Measurements from ENCODE around the gene CEBPE. TPM values are rescaled to one million over a fixed set of nuclear protein-coding genes. Genes with fewer than 3 reads are reported as not detected.

Gene CEBPE
- total RNA-seq, 1 donor from 2014 or later, result not detected

DNA sequence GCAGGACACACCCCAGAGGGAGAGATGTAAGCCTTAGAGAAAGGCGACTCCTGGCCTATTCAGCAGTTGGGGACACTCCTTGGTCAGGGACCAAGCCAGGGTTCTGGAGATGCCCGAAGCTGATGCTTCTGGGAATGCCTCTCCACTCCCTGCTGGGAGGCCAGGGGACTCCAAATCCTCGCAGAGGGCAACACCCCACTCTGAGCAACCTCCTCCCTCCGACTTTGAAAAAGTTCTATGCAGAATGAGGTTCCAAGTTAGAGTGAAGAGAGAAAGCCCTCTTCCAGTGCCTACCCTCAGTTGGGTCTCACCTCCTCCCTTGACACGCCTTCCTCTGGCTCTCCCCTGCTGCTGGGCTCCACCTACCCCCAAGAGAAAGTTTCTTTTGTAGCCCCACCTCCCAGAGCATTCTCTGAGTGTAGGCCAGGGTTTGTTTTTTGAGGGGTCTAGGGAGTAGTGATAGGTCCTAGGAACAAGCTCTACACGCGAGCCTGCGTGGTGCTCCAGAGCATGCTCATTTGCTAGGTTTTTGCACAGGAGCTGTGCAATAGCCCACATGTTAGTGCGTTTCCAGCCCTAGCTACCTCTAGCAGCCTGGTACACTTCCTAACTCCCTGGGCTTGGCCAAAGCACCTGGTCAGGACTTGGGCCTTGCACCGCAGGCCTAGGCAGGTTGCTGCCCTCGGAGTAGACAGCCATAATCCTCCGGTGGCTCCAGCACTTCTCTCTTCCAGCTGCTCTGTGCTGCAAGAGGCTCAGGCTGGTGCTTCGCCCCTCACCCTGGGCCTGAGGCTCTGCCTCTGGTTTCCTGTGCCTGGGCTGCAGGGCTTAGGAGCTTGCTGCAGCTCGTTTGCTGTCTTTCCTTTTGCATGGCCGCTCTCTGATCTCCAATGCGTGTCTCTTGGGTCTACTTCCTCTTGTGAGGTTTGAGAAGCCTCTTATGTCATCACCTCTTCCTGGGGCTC, 590 bp upstream of the CEBPE start:
- TF ChIP-seq, protein P1, sequence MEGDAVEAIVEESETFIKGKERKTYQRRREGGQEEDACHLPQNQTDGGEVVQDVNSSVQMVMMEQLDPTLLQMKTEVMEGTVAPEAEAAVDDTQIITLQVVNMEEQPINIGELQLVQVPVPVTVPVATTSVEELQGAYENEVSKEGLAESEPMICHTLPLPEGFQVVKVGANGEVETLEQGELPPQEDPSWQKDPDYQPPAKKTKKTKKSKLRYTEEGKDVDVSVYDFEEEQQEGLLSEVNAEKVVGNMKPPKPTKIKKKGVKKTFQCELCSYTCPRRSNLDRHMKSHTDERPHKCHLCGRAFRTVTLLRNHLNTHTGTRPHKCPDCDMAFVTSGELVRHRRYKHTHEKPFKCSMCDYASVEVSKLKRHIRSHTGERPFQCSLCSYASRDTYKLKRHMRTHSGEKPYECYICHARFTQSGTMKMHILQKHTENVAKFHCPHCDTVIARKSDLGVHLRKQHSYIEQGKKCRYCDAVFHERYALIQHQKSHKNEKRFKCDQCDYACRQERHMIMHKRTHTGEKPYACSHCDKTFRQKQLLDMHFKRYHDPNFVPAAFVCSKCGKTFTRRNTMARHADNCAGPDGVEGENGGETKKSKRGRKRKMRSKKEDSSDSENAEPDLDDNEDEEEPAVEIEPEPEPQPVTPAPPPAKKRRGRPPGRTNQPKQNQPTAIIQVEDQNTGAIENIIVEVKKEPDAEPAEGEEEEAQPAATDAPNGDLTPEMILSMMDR (conservative IDR thresholded peaks at IDR 0.05; ENCODE audit: low read depth, low read length), result no peak
- DNase-seq (ENCODE audit: low read depth), result no peak
- no peak overlapping the region for H3K4me3 ChIP-seq (ENCODE audit: low read depth, low read length)

- H3K4me3 ChIP-seq (ENCODE audit: low read depth, low read length), result no peak overlapping the region
- TF ChIP-seq, protein P1 (conservative IDR thresholded peaks at IDR 0.05; ENCODE audit: low read depth, low read length), result no peak
- no peak for DNase-seq (ENCODE audit: low read depth)
Measured at GRCh38 chr14:23117371-23118020, 1.6 kb downstream of the CEBPE start.

DNA sequence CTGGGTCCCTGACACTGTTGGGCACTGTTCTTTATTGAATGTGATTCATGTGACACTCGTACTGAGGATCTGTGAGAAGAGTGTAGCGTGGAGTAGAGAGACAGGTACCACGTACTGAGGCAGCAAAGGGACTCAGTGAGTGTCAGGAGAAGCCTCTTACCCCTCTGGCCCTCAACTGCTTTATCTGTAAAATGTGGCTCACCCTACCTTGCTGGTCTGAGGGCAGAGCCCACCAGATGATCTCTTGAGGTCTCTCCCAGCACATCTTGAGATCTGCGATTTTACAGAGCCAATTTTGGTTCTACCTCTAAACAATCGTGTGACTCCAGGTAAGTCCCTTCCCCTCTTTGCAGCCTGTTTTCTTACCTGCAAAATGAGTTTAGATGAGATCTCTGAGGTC, 3.1 kb downstream of the CEBPE start:
- DNase-seq (ENCODE audit: low read depth), result no peak
- no peak overlapping the region for H3K4me3 ChIP-seq (ENCODE audit: low read depth, low read length)
- TF ChIP-seq, protein P1 (conservative IDR thresholded peaks at IDR 0.05; ENCODE audit: low read depth, low read length), result no peak

DNA sequence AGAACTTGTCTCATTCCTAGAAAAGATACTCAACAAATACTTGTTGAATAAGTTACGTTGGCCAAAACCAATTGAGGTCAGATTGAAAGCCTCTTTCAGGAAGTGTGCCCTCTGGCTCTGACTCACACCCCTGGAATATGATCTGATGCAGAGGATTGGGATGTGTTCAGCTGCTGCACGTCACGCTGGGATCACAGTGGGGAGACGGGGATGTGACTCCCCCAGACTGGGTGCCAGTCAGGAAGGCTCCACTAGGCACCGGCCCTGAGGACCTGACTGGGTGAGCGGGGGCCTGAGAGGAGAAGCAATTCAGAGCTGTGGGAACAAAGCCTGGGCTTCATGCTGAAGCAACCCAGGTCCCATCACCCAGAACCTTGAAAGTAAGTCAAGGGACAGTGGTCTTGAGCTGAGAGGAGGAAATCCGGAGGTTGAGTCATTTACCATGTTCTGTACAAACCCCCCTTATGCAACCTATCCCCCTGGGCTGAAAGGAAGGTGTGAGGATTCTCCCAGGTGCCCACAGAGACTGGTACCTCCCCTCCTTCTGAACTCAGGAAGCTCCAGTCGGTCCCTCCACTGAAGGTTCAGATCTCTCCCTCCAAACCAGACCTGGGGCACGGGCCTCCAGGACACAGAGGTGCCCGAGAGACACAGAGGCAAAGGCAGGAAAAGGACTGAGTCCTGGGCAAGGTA, 3.9 kb downstream of the CEBPE start:
- H3K4me3 ChIP-seq (ENCODE audit: low read depth, low read length), result no peak overlapping the region
- peak; percentile 74 for DNase-seq (ENCODE audit: low read depth)
- TF ChIP-seq, protein P1 (conservative IDR thresholded peaks at IDR 0.05; ENCODE audit: low read depth, low read length), result no peak

DNA sequence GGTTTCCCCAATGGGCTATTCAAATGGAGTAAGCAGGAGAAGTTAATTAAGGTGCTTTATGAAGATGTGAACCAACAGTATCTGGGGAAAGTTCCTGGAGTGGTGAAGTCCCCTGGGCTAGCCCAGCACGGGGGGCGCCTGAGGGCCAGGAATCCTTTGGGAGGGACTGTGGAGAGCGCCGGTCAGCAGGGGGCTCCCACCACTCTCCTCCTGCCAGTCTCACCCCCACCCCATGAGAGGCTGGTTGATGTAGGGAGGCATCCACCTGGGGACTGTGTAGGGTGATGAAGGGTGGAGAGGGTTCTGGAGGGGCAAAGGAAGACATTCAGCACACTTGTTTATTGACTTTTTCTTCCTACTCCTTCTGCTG, 4.4 kb downstream of the CEBPE start:
- TF ChIP-seq, protein P1 (conservative IDR thresholded peaks at IDR 0.05; ENCODE audit: low read depth, low read length), result peak; percentile 5
- H3K4me3 ChIP-seq (ENCODE audit: low read depth, low read length), result no peak overlapping the region
- DNase-seq (ENCODE audit: low read depth), result no peak

DNA sequence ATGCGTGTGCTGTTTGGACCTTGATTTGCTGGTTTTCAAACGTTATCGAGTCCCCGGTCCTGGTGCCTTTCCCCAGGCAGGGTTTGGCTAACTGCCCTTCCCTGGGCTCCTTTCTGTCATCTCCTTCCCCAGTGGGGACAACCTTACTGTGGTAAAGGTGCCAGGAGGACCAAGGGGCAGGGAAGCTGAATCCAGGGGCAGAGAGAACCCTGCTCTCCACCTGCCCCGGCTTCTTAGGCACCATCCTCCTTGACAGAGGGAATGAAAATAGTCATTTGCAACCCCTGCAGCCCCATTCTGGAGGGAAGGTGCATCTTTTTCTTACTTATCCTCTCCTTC, 5.0 kb downstream of the CEBPE start:
- DNase-seq (ENCODE audit: low read depth), result no peak
- H3K4me3 ChIP-seq (ENCODE audit: low read depth, low read length), result no peak overlapping the region
- TF ChIP-seq, protein P1 (conservative IDR thresholded peaks at IDR 0.05; ENCODE audit: low read depth, low read length), result no peak

All from epithelial cell of proximal tubule (primary cell).